Small intestine (tissue), 7 donors: ENCODE measurements around the gene ZNF407. TPM values are rescaled to one million over a fixed set of nuclear protein-coding genes. Genes with fewer than 3 reads are reported as not detected.

Experiments
- DNase-seq, 2 donors: peaks; one replicate each; pipeline versions ENCODE4 v3.0.0 to v3.0.0-alpha.2; 2013
- FAIRE-seq: peaks from 2 replicates; lab custom pipeline; 2012; peaks lifted over from hg19 to GRCh38; lab: Jason Lieb, UNC
- H3K27ac ChIP-seq, 3 donors: one replicate each; pipeline ENCODE4 v1.5.1; 2013; ENCODE audit warnings: low read length in 2 of 3, mild to moderate bottlenecking in 2 of 3, control low read depth in 1 of 3, inconsistent platforms in 1 of 3, low read depth in 1 of 3, moderate library complexity in 1 of 3
- H3K27me3 ChIP-seq, 3 donors: one replicate each; pipeline ENCODE4 v1.6.1; 2013; ENCODE audit warnings: low read length in 3 of 3, inconsistent platforms in 1 of 3; ENCODE audit not compliant: control insufficient read depth in 3 of 3, insufficient read depth in 3 of 3
- H3K36me3 ChIP-seq, 3 donors: one replicate each; pipeline ENCODE4 v1.6.1; 2013; ENCODE audit warnings: low read length in 3 of 3, inconsistent platforms in 1 of 3, low read depth in 1 of 3, mild to moderate bottlenecking in 1 of 3, moderate library complexity in 1 of 3; ENCODE audit not compliant: control insufficient read depth in 3 of 3, insufficient read depth in 2 of 3
- H3K4me1 ChIP-seq, 3 donors: one replicate each; pipeline ENCODE4 v1.6.1; 2013; ENCODE audit warnings: low read length in 2 of 3, inconsistent platforms in 1 of 3, low read depth in 1 of 3, mild to moderate bottlenecking in 1 of 3, moderate library complexity in 1 of 3; ENCODE audit not compliant: control insufficient read depth in 3 of 3, insufficient read depth in 2 of 3
- H3K4me3 ChIP-seq, 3 donors: one replicate each; pipeline ENCODE4 v1.5.1; 2013; ENCODE audit warnings: low read length in 3 of 3, control low read depth in 1 of 3, inconsistent platforms in 1 of 3, low read depth in 1 of 3, mild to moderate bottlenecking in 1 of 3, moderate library complexity in 1 of 3
- H3K9me3 ChIP-seq, 2 donors: one replicate each; pipeline ENCODE4 v1.6.1; 2013; ENCODE audit warnings: low read depth in 1 of 2, low read length in 1 of 2; ENCODE audit not compliant: control insufficient read depth in 2 of 2, insufficient read depth in 1 of 2
- WGBS, 3 donors: extraction: QIAGEN DNeasy Blood & Tissue Kit; methylation state at CpG; one replicate each; pipeline ENCODE4 v1.1.7; 2013; 5-methylcytosine and 5-hydroxymethylcytosine counted together
- polyA plus RNA-seq, 4 donors: library from polyadenylated mRNA; stranded (reverse) in 3 of 4; unstranded in 1 of 4; fragments of 200-250 nt in 3 of 4; fragments of 120-200 nt in 1 of 4; gene quantifications; one replicate each; pipeline versions ENCODE4 v1.2.1 to v1.2.3, GENCODE V29; 2013
- donor health status: healthy with polysubstance abuse.
- donor health status: control.
- donor health status: control.
- donor health status: Bipolar disorder and iron deficiency.
- donor health status: healthy.

Gene ZNF407
- polyA plus RNA-seq, 4 donors = 2.7 to 6.3 (median 4.0) TPM

DNA sequence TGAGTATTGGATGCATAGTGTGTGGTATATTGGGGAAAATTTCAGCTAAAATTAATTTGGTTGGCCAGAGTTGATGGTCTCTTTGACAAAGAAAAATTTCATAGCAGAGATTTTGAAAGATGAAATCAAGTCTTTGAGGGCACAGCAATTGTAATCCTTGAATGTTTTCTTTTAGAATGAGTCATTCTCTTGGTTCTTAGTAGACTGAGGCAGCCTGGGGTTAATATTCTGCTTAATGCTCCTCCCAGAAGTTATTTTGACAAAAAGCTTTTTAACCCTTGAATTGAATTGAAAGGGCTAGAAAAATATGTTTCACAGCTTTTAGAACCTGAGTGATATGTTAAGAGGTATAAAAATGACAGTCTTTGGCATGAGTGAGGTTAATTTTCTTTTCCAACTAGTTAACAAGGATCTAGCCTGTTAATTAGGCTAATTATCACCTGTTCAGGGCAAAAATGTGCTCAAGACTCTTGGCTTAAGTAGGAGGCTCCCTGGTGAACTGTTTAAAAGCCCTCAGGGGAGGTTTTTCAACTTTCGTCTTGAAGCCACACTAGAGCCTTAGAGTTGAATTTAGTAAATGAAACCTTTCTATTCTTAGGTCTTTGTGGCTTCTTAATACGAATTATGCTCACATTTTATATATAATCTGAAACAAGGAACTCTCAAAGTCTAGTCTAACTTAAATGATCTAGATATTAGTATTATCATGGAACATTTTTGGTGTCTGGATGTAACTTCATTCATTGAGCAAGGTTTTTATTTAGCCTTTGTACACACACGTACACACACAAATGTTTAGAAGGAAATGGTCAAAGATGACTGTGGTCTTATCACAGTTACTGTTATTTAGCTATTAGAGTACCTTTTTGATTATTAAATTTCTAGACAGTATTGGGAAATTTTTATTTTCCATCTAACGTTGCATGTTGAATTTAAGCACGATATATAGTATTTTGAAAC is 272.5 kb downstream of the ZNF407 start:
- peaks cover 0 to 2% (median 0%) of the 10 kb centered on the region in 3 donors for H3K36me3 ChIP-seq
- no peak overlapping the region for H3K4me3 ChIP-seq
- H3K4me1 ChIP-seq = no peaks in the 10 kb centered on the region
- 73 to 85% (median 76%) methylated on average over 5 of the region's 5 CpGs for WGBS, 3 donors
- FAIRE-seq (no peak), DNase-seq (no peak)
- H3K27ac ChIP-seq = no peak overlapping the region
- no peaks in the 10 kb centered on the region for H3K27me3 ChIP-seq
- no peaks in the 10 kb centered on the region for H3K9me3 ChIP-seq

DNA sequence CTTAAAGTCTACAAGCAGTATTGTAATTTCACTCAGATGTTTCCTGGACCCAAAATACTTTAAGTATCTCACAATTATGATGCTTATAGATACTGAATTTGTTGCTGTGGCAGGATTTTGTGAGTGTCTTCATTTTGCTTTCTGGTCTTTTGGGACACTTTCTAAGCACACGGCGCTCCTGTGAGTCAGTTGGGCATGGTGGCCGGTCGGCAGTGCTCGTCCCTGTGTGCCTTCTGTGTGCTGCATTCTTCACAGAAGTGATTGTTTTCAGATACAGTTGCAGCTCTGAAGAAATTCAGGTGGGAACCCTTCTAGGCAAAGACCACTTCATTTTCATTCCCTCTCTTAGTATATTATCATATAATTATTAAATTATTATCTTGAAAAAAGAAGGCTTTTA is 273.3 kb downstream of the ZNF407 start:
- FAIRE-seq (no peak), DNase-seq (no peak)
- WGBS, 3 donors = 93 to 99% (median 97%) methylated on average over 5 of the region's 5 CpGs
- Histone ChIP-seq H3K27ac (no peak overlapping the region), H3K36me3 (peaks cover 0 to 2% (median 0%) of the 10 kb centered on the region in 3 donors), H3K4me1 (no peaks in the 10 kb centered on the region), H3K9me3 (no peaks in the 10 kb centered on the region), H3K4me3 (no peak overlapping the region), H3K27me3 (no peaks in the 10 kb centered on the region)

- H3K36me3 ChIP-seq = peaks cover 0 to 10% (median 0%) of the 10 kb centered on the region in 3 donors
- FAIRE-seq (no peak), DNase-seq (no peak)
- H3K4me1 ChIP-seq = no peaks in the 10 kb centered on the region
- H3K27ac ChIP-seq = no peak overlapping the region
- no peaks in the 10 kb centered on the region for H3K27me3 ChIP-seq
- no peaks in the 10 kb centered on the region for H3K9me3 ChIP-seq
- whole genome bisulfite sequencing, 3 donors = 92 to 98% (median 93%) methylated on average over 3 of the region's 3 CpGs
- no peak overlapping the region for H3K4me3 ChIP-seq
Observed at GRCh38 chr18:74873629-74874028, 276.0 kb downstream of the ZNF407 start.

DNA sequence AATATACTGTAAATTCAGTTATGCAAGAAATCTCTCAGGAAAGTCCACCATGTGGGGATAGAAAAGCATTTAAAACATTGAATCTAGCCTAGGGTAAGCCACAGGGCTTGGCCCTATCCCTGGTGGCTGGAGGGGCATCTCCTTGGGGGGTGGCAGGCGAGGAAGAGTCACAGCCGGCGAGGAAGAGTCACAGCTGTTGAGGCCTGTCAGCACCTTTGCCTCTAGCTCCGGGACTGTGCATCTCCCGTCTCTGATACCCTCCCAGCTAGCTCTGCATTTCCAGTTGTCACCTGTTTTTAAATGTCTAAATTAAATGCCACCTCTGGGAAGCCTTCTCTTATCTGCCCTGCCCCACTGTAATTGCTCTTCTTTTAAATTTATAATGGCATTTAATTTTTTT is 276.7 kb downstream of the ZNF407 start:
- DNase-seq (no peak), FAIRE-seq (no peak)
- WGBS, 3 donors = 94 to 98% (median 96%) methylated on average over 5 of the region's 5 CpGs
- Histone ChIP-seq H3K4me1 (no peaks in the 10 kb centered on the region), H3K4me3 (no peak overlapping the region), H3K9me3 (no peaks in the 10 kb centered on the region), H3K27ac (no peak overlapping the region), H3K36me3 (peaks cover 0 to 12% (median 0%) of the 10 kb centered on the region in 3 donors), H3K27me3 (no peaks in the 10 kb centered on the region)

DNA sequence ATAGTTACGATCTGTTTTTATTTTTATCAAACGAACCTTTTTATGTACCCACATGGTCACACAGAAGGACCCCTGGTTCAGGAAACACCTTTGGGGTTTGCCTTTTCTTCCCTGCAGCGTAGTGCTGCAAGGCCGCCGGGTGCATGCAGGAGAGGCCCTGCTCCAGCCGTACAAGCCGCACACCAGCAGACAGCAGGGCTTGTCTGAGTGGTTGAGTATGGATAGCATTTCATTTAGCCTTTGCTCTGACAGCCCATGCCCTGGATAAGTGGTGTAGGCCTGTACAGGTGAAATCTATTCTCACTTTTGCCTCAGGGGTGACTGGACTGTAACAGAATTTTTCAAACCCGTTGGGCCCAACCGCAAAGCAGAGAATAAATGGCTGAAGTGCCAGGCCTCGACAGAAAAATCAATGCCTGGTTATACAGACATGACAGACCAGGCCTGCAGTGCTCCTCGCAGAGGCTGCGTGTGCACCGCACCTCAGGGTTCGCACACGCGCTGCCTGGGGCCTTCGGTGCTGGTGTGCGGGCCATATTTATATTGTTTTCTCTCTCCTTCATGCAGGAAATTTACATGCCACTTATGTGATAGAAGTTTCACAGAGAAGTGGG is 279.1 kb downstream of the ZNF407 start:
- 96 to 98% (median 97%) methylated on average over 18 of the region's 18 CpGs for WGBS, 3 donors

GRCh38 chr18:74878267-74878666 is 280.6 kb downstream of the ZNF407 start:
- Histone ChIP-seq H3K9me3 (no peaks in the 10 kb centered on the region), H3K27me3 (no peaks in the 10 kb centered on the region), H3K36me3 (peaks cover 0 to 13% (median 3%) of the 10 kb centered on the region in 3 donors), H3K27ac (no peak overlapping the region), H3K4me3 (no peak overlapping the region), H3K4me1 (no peaks in the 10 kb centered on the region)
- WGBS, 3 donors = 90 to 96% (median 94%) methylated on average over 6 of the region's 6 CpGs
- DNase-seq (no peak), FAIRE-seq (no peak)

More for the DNA sequence above, 279.1 kb downstream of the ZNF407 start:
- Histone ChIP-seq H3K27ac (no peak overlapping the region), H3K4me3 (no peak overlapping the region), H3K36me3 (peaks cover 0 to 13% (median 3%) of the 10 kb centered on the region in 3 donors), H3K9me3 (no peaks in the 10 kb centered on the region), H3K4me1 (no peaks in the 10 kb centered on the region), H3K27me3 (no peaks in the 10 kb centered on the region)
- DNase-seq = no peak
- FAIRE-seq = no peak

- Histone ChIP-seq H3K9me3 (no peaks in the 10 kb centered on the region), H3K4me1 (no peaks in the 10 kb centered on the region), H3K36me3 (peaks cover 0 to 13% (median 3%) of the 10 kb centered on the region in 3 donors), H3K27me3 (no peaks in the 10 kb centered on the region), H3K4me3 (no peak overlapping the region), H3K27ac (no peak overlapping the region)
- FAIRE-seq (no peak), DNase-seq (no peak)
- WGBS, 3 donors = 85 to 90% (median 86%) methylated on average over 12 of the region's 12 CpGs
Observed at GRCh38 chr18:74880706-74881278, 283.1 kb downstream of the ZNF407 start.

- Histone ChIP-seq H3K27ac (no peak overlapping the region), H3K9me3 (no peaks in the 10 kb centered on the region), H3K27me3 (no peaks in the 10 kb centered on the region), H3K4me1 (no peaks in the 10 kb centered on the region), H3K36me3 (peaks cover 0 to 7% (median 3%) of the 10 kb centered on the region in 3 donors), H3K4me3 (no peak overlapping the region)
- DNase-seq = no peak
- no peak for FAIRE-seq
- 94 to 97% (median 94%) methylated on average over 11 of the region's 11 CpGs for WGBS, 3 donors
Observed at GRCh38 chr18:74892066-74892627, 294.5 kb downstream of the ZNF407 start.
